A673 (cell line): ENCODE data around the gene MAP1S. TPM values are rescaled to one million over a fixed set of nuclear protein-coding genes. Genes with fewer than 3 reads are reported as not detected.

Source experiments
- BruUV-seq: library from RNA; stranded (reverse); fragments of 400-500 nt; replicated peaks from 2 replicates; lab custom pipeline; 2021; lab: Mats Ljungman, UMichigan
- CTCF ChIA-PET: fragments of 300-600 bp; sonication (Branson Sonifier 250); formaldehyde crosslinking; loops from one replicate; lab custom pipeline; 2022; ENCODE audit warnings: antibody characterized with exemption; lab: Charles Lee
- POLR2A ChIA-PET: fragments of 300-600 bp; sonication (Branson Sonifier 250); formaldehyde crosslinking; loops from one replicate; lab custom pipeline; 2022; ENCODE audit warnings: antibody characterized with exemption; ENCODE audit not compliant: low non-redundant PET; lab: Charles Lee
- DNase-seq: peaks from one replicate; pipeline ENCODE4 v3.0.0-alpha.2; 2015; ENCODE audit warnings: low spot score
- H3K27ac ChIP-seq: fragments of 200-600 bp; sonication (generic); 2 replicates; pipeline ENCODE4 v1.5.1; 2016; ENCODE audit warnings: mixed run types, low read depth, mild to moderate bottlenecking, mixed read lengths, antibody characterized with exemption, low read length; ENCODE audit not compliant: poor library complexity, severe bottlenecking
- H3K27me3 ChIP-seq: fragments of 200-600 bp; sonication (generic); replicated peaks from 2 replicates; pipeline ENCODE4 v1.6.1; 2017; ENCODE audit warnings: mixed run types, low read depth, mild to moderate bottlenecking, mixed read lengths, antibody characterized with exemption, low read length; ENCODE audit not compliant: insufficient read depth, poor library complexity
- H3K36me3 ChIP-seq: fragments of 200-600 bp; sonication (generic); 2 replicates; pipeline ENCODE4 v1.6.1; 2016; ENCODE audit warnings: mixed run types, mild to moderate bottlenecking, mixed read lengths, antibody characterized with exemption, low read length; ENCODE audit not compliant: insufficient read depth, poor library complexity, severe bottlenecking
- H3K4me1 ChIP-seq: fragments of 200-600 bp; sonication (generic); 2 replicates; pipeline ENCODE4 v1.6.1; 2017; ENCODE audit warnings: mixed run types, mild to moderate bottlenecking, mixed read lengths, antibody characterized with exemption, low read length; ENCODE audit not compliant: insufficient read depth, poor library complexity, severe bottlenecking
- H3K4me3 ChIP-seq: fragments of 200-600 bp; sonication (generic); 2 replicates; pipeline ENCODE4 v1.5.1; 2016; ENCODE audit warnings: low read depth, mixed run types, mild to moderate bottlenecking, mixed read lengths, low read length; ENCODE audit not compliant: poor library complexity, severe bottlenecking
- H3K9me3 ChIP-seq: fragments of 200-600 bp; sonication (generic); 2 replicates; pipeline ENCODE4 v1.6.1; 2016; ENCODE audit warnings: mixed run types, low read depth, mild to moderate bottlenecking, mixed read lengths, antibody characterized with exemption, low read length; ENCODE audit not compliant: poor library complexity, severe bottlenecking
- EZH2 ChIP-seq: fragments of 200-600 bp; sonication (generic); IDR thresholded peaks from 2 replicates; pipeline ENCODE4 v1.6.1; 2017; ENCODE audit warnings: borderline replicate concordance, low read depth, mild to moderate bottlenecking, mixed read lengths, antibody characterized with exemption, low read length; ENCODE audit not compliant: poor library complexity, severe bottlenecking
- intact Hi-C: fragments of 100-400 bp; cut with micrococcal nuclease; formaldehyde crosslinking; loops from one replicate; pipeline ENCODE4 v1.10.0; 2022; ENCODE audit not compliant: unreplicated experiment
- total RNA-seq: library from RNA; stranded (reverse); gene quantifications from 2 replicates; pipeline ENCODE4 v1.2.3, GENCODE V29; 2021
- TF ChIP-seq, protein P1 (sequence below): fragments of 300-800, 200-600 bp; sonication (generic); conservative IDR thresholded peaks from 2 replicates; pipeline ENCODE4 v1.5.1; 2017; ENCODE audit warnings: low read depth, mild to moderate bottlenecking, antibody characterized with exemption, low read length, moderate library complexity, mixed read lengths

MAP1S gene
- total RNA-seq, 1 experiment from 2014 or later = 87.3 TPM

DNA sequence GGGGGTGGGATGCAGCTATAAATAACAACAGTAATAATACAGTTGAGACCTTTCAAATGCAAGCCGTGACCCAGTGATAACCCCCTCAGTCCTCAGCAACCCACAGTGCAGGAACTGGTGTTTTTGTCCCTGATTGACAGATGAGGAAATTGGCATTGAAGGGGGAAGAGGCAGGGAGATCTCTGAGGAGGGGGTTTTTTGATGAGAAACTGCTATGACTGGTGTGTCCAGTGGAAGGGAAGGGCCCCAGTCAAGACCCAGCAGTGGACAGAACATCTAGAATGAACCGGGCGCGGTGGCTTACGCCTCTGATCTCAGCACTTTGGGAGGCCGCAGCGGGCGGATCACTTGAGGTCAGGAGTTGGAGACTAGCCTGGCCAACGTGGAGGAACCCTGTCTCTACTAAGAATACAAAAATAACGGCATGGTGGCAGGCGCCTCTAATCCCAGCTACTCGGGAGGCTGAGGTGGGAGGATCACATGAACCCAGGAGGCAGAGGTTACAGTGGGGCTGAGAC is 1.9 kb downstream of the MAP1S start:
- intact Hi-C loops = no loop called here
- POLR2A ChIA-PET = no interaction called here
- no peaks in the 10 kb centered on the region for H3K27me3 ChIP-seq
- peaks cover 43% of the 10 kb centered on the region for H3K36me3 ChIP-seq
- peaks cover 9% of the 10 kb centered on the region for H3K4me1 ChIP-seq
- H3K4me3 ChIP-seq = peak overlapping the region; percentile 94
- TF ChIP-seq EZH2 = no peak
- TF ChIP-seq, protein P1, sequence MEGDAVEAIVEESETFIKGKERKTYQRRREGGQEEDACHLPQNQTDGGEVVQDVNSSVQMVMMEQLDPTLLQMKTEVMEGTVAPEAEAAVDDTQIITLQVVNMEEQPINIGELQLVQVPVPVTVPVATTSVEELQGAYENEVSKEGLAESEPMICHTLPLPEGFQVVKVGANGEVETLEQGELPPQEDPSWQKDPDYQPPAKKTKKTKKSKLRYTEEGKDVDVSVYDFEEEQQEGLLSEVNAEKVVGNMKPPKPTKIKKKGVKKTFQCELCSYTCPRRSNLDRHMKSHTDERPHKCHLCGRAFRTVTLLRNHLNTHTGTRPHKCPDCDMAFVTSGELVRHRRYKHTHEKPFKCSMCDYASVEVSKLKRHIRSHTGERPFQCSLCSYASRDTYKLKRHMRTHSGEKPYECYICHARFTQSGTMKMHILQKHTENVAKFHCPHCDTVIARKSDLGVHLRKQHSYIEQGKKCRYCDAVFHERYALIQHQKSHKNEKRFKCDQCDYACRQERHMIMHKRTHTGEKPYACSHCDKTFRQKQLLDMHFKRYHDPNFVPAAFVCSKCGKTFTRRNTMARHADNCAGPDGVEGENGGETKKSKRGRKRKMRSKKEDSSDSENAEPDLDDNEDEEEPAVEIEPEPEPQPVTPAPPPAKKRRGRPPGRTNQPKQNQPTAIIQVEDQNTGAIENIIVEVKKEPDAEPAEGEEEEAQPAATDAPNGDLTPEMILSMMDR = no peak
- CTCF ChIA-PET = no interaction called here
- BruUV-seq = TSS peak; percentile 32
- no peak overlapping the region for H3K27ac ChIP-seq
- DNase-seq = no peak
- no peaks in the 10 kb centered on the region for H3K9me3 ChIP-seq

DNA sequence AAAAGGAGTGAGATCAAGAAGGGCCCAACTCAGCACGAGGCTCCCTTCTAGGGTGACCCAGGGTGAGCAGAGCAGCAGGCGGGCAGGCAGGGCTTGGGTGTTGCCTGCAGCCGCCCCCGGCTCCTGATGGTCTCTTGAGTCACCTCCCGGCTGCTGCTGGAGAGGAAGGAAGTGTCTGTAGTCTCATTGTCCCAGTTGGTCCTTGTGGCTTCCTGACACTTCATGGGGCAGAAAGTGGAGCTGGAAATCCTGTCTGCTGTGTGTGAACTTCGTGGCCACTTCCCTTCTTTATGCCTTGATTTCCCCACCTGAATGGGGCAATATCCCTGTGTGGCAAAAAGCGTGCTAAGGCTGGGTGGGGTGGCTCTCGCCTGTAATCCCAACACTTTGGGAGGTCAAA is 2.5 kb downstream of the MAP1S start:
- Histone ChIP-seq H3K27me3 (no peaks in the 10 kb centered on the region), H3K27ac (no peak overlapping the region), H3K4me3 (no peak overlapping the region), H3K36me3 (peaks cover 50% of the 10 kb centered on the region), H3K9me3 (no peaks in the 10 kb centered on the region), H3K4me1 (peaks cover 9% of the 10 kb centered on the region)
- CTCF ChIA-PET = no interaction called here
- intact Hi-C loops = no loop called here
- POLR2A ChIA-PET = no interaction called here
- no TSS peak for BruUV-seq
- DNase-seq = no peak
- TF ChIP-seq EZH2 = no peak
- TF ChIP-seq, protein P1 = no peak

DNA sequence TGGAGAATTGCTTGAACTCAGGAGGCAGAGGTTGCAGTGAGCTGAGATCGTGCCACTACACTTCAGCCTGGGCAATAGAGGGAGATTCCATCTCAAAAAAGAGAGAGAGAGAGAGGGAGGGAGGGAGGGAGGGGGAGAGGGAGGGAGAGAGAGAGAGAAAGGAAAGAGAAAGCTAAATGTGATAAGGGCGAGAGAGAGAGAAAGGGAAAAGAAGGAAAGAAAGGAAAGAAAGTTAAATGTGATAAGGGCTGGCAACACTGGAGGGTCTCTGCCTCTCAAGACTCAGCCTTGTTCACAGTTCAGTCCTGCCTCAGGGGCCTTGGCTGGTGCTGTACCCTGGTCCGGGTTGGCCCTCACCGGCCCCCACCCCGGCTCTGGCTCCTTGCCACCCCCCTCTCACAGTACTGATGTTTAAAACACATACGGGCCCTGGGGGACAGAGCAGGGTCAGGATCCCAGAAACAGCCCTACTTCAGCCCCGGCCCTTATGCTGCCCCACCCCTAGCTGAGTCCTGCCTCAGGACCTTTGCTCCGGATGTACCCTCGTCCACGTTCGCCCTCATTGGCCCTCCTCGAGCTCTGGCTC is 3.5 kb downstream of the MAP1S start:
- intact Hi-C loops = no loop called here
- Histone ChIP-seq H3K36me3 (peaks cover 59% of the 10 kb centered on the region), H3K4me3 (no peak overlapping the region), H3K9me3 (no peaks in the 10 kb centered on the region), H3K27ac (no peak overlapping the region), H3K27me3 (no peaks in the 10 kb centered on the region), H3K4me1 (peaks cover 9% of the 10 kb centered on the region)
- TF ChIP-seq EZH2 = no peak
- TF ChIP-seq, protein P1 = no peak
- POLR2A ChIA-PET = no interaction called here
- DNase-seq = no peak
- CTCF ChIA-PET = interaction anchor here (0.5 kb wide), 1 partner anchor 40 kb away, joined by 4 read pairs; no protein-coding TSS in a partner anchor
- BruUV-seq = no TSS peak
